Measurements from ENCODE around the gene SCAF4.

DNA sequence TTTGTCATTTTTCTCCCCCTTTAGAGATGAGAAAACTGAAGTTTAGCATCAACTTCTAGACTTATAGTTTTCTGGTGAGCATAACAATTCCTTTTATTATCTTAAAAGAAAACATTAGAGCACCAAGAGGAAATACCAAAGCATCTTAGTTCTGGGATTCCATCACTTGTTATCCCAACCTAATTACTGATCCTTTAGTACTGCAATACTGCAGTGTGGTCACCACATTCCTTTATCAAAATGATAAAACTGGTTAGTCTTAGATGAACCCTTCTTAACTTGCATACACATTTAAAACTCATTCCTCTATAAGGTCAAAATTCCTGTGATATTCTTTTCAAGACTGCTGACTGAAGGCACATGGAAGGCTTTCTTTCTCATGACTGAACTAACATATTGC is 49.3 kb downstream of the SCAF4 start:
- TF ChIP-seq EP300 (IDR thresholded peaks at IDR 0.05) (no peak), CEBPB (IDR thresholded peaks at IDR 0.05) (no peak), BHLHE40 (IDR thresholded peaks at IDR 0.05; ENCODE audit: low read depth, low read length) (no peak), MAFK (IDR thresholded peaks at IDR 0.05; ENCODE audit: partially characterized antibody) (no peak), EHF (CRISPR knock-in tag; IDR thresholded peaks at IDR 0.05) (no peak), PHF8 (IDR thresholded peaks at IDR 0.05; ENCODE audit: borderline replicate concordance, low read depth) (no peak)
- TF ChIP-seq, protein P1, sequence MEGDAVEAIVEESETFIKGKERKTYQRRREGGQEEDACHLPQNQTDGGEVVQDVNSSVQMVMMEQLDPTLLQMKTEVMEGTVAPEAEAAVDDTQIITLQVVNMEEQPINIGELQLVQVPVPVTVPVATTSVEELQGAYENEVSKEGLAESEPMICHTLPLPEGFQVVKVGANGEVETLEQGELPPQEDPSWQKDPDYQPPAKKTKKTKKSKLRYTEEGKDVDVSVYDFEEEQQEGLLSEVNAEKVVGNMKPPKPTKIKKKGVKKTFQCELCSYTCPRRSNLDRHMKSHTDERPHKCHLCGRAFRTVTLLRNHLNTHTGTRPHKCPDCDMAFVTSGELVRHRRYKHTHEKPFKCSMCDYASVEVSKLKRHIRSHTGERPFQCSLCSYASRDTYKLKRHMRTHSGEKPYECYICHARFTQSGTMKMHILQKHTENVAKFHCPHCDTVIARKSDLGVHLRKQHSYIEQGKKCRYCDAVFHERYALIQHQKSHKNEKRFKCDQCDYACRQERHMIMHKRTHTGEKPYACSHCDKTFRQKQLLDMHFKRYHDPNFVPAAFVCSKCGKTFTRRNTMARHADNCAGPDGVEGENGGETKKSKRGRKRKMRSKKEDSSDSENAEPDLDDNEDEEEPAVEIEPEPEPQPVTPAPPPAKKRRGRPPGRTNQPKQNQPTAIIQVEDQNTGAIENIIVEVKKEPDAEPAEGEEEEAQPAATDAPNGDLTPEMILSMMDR (IDR thresholded peaks at IDR 0.05) = no peak
- TF ChIP-seq, protein P2, sequence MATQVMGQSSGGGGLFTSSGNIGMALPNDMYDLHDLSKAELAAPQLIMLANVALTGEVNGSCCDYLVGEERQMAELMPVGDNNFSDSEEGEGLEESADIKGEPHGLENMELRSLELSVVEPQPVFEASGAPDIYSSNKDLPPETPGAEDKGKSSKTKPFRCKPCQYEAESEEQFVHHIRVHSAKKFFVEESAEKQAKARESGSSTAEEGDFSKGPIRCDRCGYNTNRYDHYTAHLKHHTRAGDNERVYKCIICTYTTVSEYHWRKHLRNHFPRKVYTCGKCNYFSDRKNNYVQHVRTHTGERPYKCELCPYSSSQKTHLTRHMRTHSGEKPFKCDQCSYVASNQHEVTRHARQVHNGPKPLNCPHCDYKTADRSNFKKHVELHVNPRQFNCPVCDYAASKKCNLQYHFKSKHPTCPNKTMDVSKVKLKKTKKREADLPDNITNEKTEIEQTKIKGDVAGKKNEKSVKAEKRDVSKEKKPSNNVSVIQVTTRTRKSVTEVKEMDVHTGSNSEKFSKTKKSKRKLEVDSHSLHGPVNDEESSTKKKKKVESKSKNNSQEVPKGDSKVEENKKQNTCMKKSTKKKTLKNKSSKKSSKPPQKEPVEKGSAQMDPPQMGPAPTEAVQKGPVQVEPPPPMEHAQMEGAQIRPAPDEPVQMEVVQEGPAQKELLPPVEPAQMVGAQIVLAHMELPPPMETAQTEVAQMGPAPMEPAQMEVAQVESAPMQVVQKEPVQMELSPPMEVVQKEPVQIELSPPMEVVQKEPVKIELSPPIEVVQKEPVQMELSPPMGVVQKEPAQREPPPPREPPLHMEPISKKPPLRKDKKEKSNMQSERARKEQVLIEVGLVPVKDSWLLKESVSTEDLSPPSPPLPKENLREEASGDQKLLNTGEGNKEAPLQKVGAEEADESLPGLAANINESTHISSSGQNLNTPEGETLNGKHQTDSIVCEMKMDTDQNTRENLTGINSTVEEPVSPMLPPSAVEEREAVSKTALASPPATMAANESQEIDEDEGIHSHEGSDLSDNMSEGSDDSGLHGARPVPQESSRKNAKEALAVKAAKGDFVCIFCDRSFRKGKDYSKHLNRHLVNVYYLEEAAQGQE (IDR thresholded peaks at IDR 0.05) = no peak
- TF ChIP-seq, protein P3, sequence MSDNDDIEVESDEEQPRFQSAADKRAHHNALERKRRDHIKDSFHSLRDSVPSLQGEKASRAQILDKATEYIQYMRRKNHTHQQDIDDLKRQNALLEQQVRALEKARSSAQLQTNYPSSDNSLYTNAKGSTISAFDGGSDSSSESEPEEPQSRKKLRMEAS (IDR thresholded peaks at IDR 0.05) = no peak

Data from A549 (cell line).